ENCODE measurements around the gene MEGF6. TPM values are rescaled to one million over a fixed set of nuclear protein-coding genes. Genes with fewer than 3 reads are reported as not detected.
A peak's percentile ranks its signal among the peaks of the same experiment; 100 is the strongest.

The MEGF6 gene
- total and polyA plus RNA-seq, 4 donors = 6.0 to 19.9 (median 15.3) TPM

GRCh38 chr1:3442901-3443300, 168.4 kb downstream of the MEGF6 start:
- Histone ChIP-seq H3K27ac (ENCODE audit: low read depth, low read length) (peak overlapping the region; percentile 86), H3K9me3 (ENCODE audit: control insufficient read depth, insufficient read depth, low read length) (no peaks in the 10 kb centered on the region), H3K27me3 (ENCODE audit: control insufficient read depth, insufficient read depth, low read length) (no peaks in the 10 kb centered on the region), H3K4me3 (ENCODE audit: low read depth, low read length) (no peak overlapping the region), H3K36me3 (ENCODE audit: control insufficient read depth, insufficient read depth, low read length) (no peaks in the 10 kb centered on the region), H3K4me1 (ENCODE audit: control insufficient read depth, insufficient read depth, low read length) (peaks cover 65% of the 10 kb centered on the region)
- no peak for DNase-seq (ENCODE audit: low read depth in 4 of 6, low spot score in 6 of 6)
- 94% methylated on average over 11 of the region's 12 CpGs for WGBS (ENCODE audit: insufficient coverage)

GRCh38 chr1:3442331-3442730, 169.0 kb downstream of the MEGF6 start:
- Histone ChIP-seq H3K9me3 (ENCODE audit: control insufficient read depth, insufficient read depth, low read length) (no peaks in the 10 kb centered on the region), H3K36me3 (ENCODE audit: control insufficient read depth, insufficient read depth, low read length) (no peaks in the 10 kb centered on the region), H3K4me1 (ENCODE audit: control insufficient read depth, insufficient read depth, low read length) (peaks cover 65% of the 10 kb centered on the region), H3K27ac (ENCODE audit: low read depth, low read length) (peak overlapping the region; percentile 86), H3K4me3 (ENCODE audit: low read depth, low read length) (no peak overlapping the region), H3K27me3 (ENCODE audit: control insufficient read depth, insufficient read depth, low read length) (no peaks in the 10 kb centered on the region)
- no peak for DNase-seq (ENCODE audit: low read depth in 4 of 6, low spot score in 6 of 6)
- WGBS (ENCODE audit: insufficient coverage) = 82% methylated on average over 13 of the region's 13 CpGs

- no peak overlapping the region for H3K4me3 ChIP-seq (ENCODE audit: low read depth, low read length)
- H3K27me3 ChIP-seq (ENCODE audit: control insufficient read depth, insufficient read depth, low read length) = no peaks in the 10 kb centered on the region
- WGBS (ENCODE audit: insufficient coverage) = 64% methylated on average over 4 of the region's 8 CpGs
- no peaks in the 10 kb centered on the region for H3K9me3 ChIP-seq (ENCODE audit: control insufficient read depth, insufficient read depth, low read length)
- peaks cover 65% of the 10 kb centered on the region for H3K4me1 ChIP-seq (ENCODE audit: control insufficient read depth, insufficient read depth, low read length)
- peak overlapping the region; percentile 86 for H3K27ac ChIP-seq (ENCODE audit: low read depth, low read length)
- DNase-seq (ENCODE audit: low read depth in 4 of 6, low spot score in 6 of 6) = no peak
- H3K36me3 ChIP-seq (ENCODE audit: control insufficient read depth, insufficient read depth, low read length) = peaks cover 3% of the 10 kb centered on the region
Observed at GRCh38 chr1:3441880-3442279, 169.4 kb downstream of the MEGF6 start.

GRCh38 chr1:3441410-3441847, 169.9 kb downstream of the MEGF6 start:
- DNase-seq (ENCODE audit: low read depth in 4 of 6, low spot score in 6 of 6) = peak in 3 of 6 donors; percentile 14 to 80 (median 58)
- H3K27ac ChIP-seq (ENCODE audit: low read depth, low read length) = peak overlapping the region; percentile 90
- H3K4me3 ChIP-seq (ENCODE audit: low read depth, low read length) = no peak overlapping the region
- H3K4me1 ChIP-seq (ENCODE audit: control insufficient read depth, insufficient read depth, low read length) = peaks cover 65% of the 10 kb centered on the region
- no peaks in the 10 kb centered on the region for H3K27me3 ChIP-seq (ENCODE audit: control insufficient read depth, insufficient read depth, low read length)
- 40% methylated on average over 4 of the region's 8 CpGs for WGBS (ENCODE audit: insufficient coverage)
- H3K36me3 ChIP-seq (ENCODE audit: control insufficient read depth, insufficient read depth, low read length) = peaks cover 7% of the 10 kb centered on the region
- H3K9me3 ChIP-seq (ENCODE audit: control insufficient read depth, insufficient read depth, low read length) = no peaks in the 10 kb centered on the region

- peaks cover 65% of the 10 kb centered on the region for H3K4me1 ChIP-seq (ENCODE audit: control insufficient read depth, insufficient read depth, low read length)
- H3K27ac ChIP-seq (ENCODE audit: low read depth, low read length) = peak overlapping the region; percentile 90
- H3K27me3 ChIP-seq (ENCODE audit: control insufficient read depth, insufficient read depth, low read length) = no peaks in the 10 kb centered on the region
- H3K36me3 ChIP-seq (ENCODE audit: control insufficient read depth, insufficient read depth, low read length) = peaks cover 9% of the 10 kb centered on the region
- no peak overlapping the region for H3K4me3 ChIP-seq (ENCODE audit: low read depth, low read length)
- no peak for DNase-seq (ENCODE audit: low read depth in 4 of 6, low spot score in 6 of 6)
- H3K9me3 ChIP-seq (ENCODE audit: control insufficient read depth, insufficient read depth, low read length) = no peaks in the 10 kb centered on the region
- WGBS (ENCODE audit: insufficient coverage) = 51% methylated on average over 18 of the region's 20 CpGs
Observed at GRCh38 chr1:3440711-3441409, 170.4 kb downstream of the MEGF6 start.

- H3K27ac ChIP-seq (ENCODE audit: low read depth, low read length) = peak overlapping the region; percentile 90
- DNase-seq (ENCODE audit: low read depth in 4 of 6, low spot score in 6 of 6) = no peak
- H3K36me3 ChIP-seq (ENCODE audit: control insufficient read depth, insufficient read depth, low read length) = peaks cover 14% of the 10 kb centered on the region
- 64% methylated on average over 6 of the region's 10 CpGs for WGBS (ENCODE audit: insufficient coverage)
- peaks cover 65% of the 10 kb centered on the region for H3K4me1 ChIP-seq (ENCODE audit: control insufficient read depth, insufficient read depth, low read length)
- no peak overlapping the region for H3K4me3 ChIP-seq (ENCODE audit: low read depth, low read length)
- H3K9me3 ChIP-seq (ENCODE audit: control insufficient read depth, insufficient read depth, low read length) = no peaks in the 10 kb centered on the region
- no peaks in the 10 kb centered on the region for H3K27me3 ChIP-seq (ENCODE audit: control insufficient read depth, insufficient read depth, low read length)
Observed at GRCh38 chr1:3440300-3440681, 171.0 kb downstream of the MEGF6 start.

Small RNA genes lying within 50 kb of the gene (small RNA-seq; reads per million reads assigned to genes)
- gene MIR551A (ENCODE audit: low replicate concordance) = 0.45 reads per million, percentile 51 among the genes with 10 or more reads in this experiment

Other genes starting within 250 kb of the MEGF6 start
- gene ARHGEF16, start 156.8 kb downstream of the MEGF6 start, total RNA-seq = 1 to 10 TPM; 2.6 to 3.7 TPM
- 1 to 10 TPM; 1.7 to 4.2 TPM for gene ARHGEF16, start 156.8 kb downstream of the MEGF6 start, polyA plus RNA-seq (ENCODE audit: insufficient read length in 2 of 2)
- gene TPRG1L, start 13.5 kb upstream of the MEGF6 start, total RNA-seq = 10 to 100 TPM; 18.5 to 37.9 TPM
- 10 to 100 TPM; 39.6 to 45.3 TPM for gene TPRG1L, start 13.5 kb upstream of the MEGF6 start, polyA plus RNA-seq (ENCODE audit: insufficient read length in 2 of 2)
- gene WRAP73, start 38.6 kb upstream of the MEGF6 start, total RNA-seq = 10 to 100 TPM; 12.3 to 12.8 TPM
- 10 to 100 TPM; 17.0 to 22.8 TPM for gene WRAP73, start 38.6 kb upstream of the MEGF6 start, polyA plus RNA-seq (ENCODE audit: insufficient read length in 2 of 2)
- gene TP73, start 41.0 kb upstream of the MEGF6 start, total RNA-seq = 1 to 10 TPM in 1 of 2 donors, under 1 TPM in 1; 0.30 to 3.0 TPM
- 1 to 10 TPM; 1.0 to 1.4 TPM for gene TP73, start 41.0 kb upstream of the MEGF6 start, polyA plus RNA-seq (ENCODE audit: insufficient read length in 2 of 2)
- not detected for gene CCDC27, start 140.9 kb upstream of the MEGF6 start, total RNA-seq
- gene CCDC27, start 140.9 kb upstream of the MEGF6 start, polyA plus RNA-seq (ENCODE audit: insufficient read length in 2 of 2) = under 1 TPM; 0.11 to 0.26 TPM
- gene SMIM1, start 161.2 kb upstream of the MEGF6 start, total RNA-seq = 10 to 100 TPM in 1 of 2 donors, under 1 TPM in 1; 0.99 to 10.1 TPM
- gene SMIM1, start 161.2 kb upstream of the MEGF6 start, polyA plus RNA-seq (ENCODE audit: insufficient read length in 2 of 2) = 1 to 10 TPM; 2.8 to 3.7 TPM
- 10 to 100 TPM; 27.0 to 35.5 TPM for gene LRRC47, start 185.0 kb upstream of the MEGF6 start, total RNA-seq
- gene LRRC47, start 185.0 kb upstream of the MEGF6 start, polyA plus RNA-seq (ENCODE audit: insufficient read length in 2 of 2) = 10 to 100 TPM; 65.5 to 81.6 TPM
- gene CEP104, start 245.7 kb upstream of the MEGF6 start, total RNA-seq = 10 to 100 TPM; 23.9 to 35.2 TPM
- 10 to 100 TPM; 33.5 to 43.8 TPM for gene CEP104, start 245.7 kb upstream of the MEGF6 start, polyA plus RNA-seq (ENCODE audit: insufficient read length in 2 of 2)
- gene DFFB, start 246.0 kb upstream of the MEGF6 start, total RNA-seq = 1 to 10 TPM; 6.9 to 8.2 TPM
- 10 to 100 TPM in 1 of 2 donors, 1 to 10 TPM in 1; 7.4 to 15.4 TPM for gene DFFB, start 246.0 kb upstream of the MEGF6 start, polyA plus RNA-seq (ENCODE audit: insufficient read length in 2 of 2)